Tibial nerve (tissue), 3 donors: ENCODE results near the gene ITPRIPL2.

Experiments used
- CTCF ChIP-seq, 5 experiments: fragments of 200-600 bp in 3 of 5; fragments of 450-650 bp in 2 of 5; sonication (generic) in 3 of 5; IDR thresholded peaks; one replicate each; pipeline ENCODE4 v1.5.1; 2016 to 2019; ENCODE audit warnings: antibody characterized with exemption in 5 of 5, mild to moderate bottlenecking in 3 of 5, moderate library complexity in 2 of 5
- POLR2A ChIP-seq, 2 donors: fragments of 450-650 bp; IDR thresholded peaks; one replicate each; pipeline ENCODE4 v1.6.1; 2017; ENCODE audit warnings: antibody characterized with exemption in 2 of 2, mild to moderate bottlenecking in 2 of 2, moderate library complexity in 2 of 2

DNA sequence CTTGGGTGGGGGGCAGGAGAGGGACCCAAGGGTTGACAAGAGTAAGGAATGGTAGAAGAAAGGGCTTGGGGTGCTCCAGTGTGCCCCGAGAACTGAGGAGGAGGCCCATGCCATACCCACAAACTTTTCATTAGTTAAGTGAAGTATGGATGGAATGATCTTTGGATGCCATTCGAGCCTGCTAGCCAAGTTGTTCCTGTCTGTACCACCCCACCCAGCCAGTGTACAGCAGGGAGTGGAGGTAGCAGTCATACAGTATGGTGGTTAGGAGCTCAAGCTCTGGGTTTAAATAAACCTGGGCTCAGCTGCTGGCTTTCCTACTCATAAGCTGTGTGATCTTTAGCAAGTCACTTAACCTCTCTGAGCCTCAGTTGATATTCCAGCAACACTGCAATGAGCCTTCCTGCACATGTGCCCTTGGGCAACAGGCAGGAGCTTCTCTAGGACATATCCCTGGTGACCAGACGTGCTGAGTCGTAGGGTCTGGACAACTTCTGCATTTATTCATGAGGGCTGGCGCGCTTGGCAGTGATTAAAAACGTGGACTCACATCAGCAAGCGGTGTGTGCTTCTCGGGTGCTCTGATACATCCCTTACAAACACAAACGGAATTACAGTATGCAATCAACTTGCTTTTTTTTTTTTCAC lies 22.9 kb downstream of the ITPRIPL2 start:
- no peak for TF ChIP-seq CTCF (IDR thresholded peaks at IDR 0.05)
- no peak for TF ChIP-seq POLR2A (IDR thresholded peaks at IDR 0.05)
